Neural cell (in vitro differentiated cells): Measurements from ENCODE around the gene CRTC1. TPM values are rescaled to one million over a fixed set of nuclear protein-coding genes. Genes with fewer than 3 reads are reported as not detected.

Source experiments
- H2AFZ ChIP-seq: fragments of 200-600, 300-800 bp; sonication (generic), shearing (Covaris generic); 2 replicates; pipeline ENCODE4 v1.6.0; 2014; ENCODE audit warnings: low read depth, mild to moderate bottlenecking, antibody characterized with exemption, low read length, moderate library complexity
- H3F3A ChIP-seq: fragments of 200-600 bp; shearing (Covaris generic); 2 replicates; pipeline ENCODE4 v1.6.1; 2016; ENCODE audit warnings: mild to moderate bottlenecking, moderate library complexity, mixed read lengths, antibody characterized with exemption, low read length; ENCODE audit not compliant: insufficient read depth, poor library complexity, severe bottlenecking
- H3K27ac ChIP-seq: fragments of 200-600, 300-800 bp; sonication (generic), shearing (Covaris generic); 2 replicates; pipeline ENCODE4 v1.5.1; 2014; ENCODE audit warnings: mild to moderate bottlenecking, low read length, moderate library complexity
- H3K27me3 ChIP-seq: fragments of 300-800, 200-600 bp; sonication (generic), shearing (Covaris generic); 2 replicates; pipeline ENCODE4 v1.6.0; 2014; ENCODE audit warnings: mild to moderate bottlenecking, low read depth, low read length, moderate library complexity; ENCODE audit not compliant: insufficient read depth
- H3K36me3 ChIP-seq: fragments of 300-800, 200-600 bp; sonication (generic), shearing (Covaris generic); 2 replicates; pipeline ENCODE4 v1.5.1; 2014; ENCODE audit warnings: mild to moderate bottlenecking, antibody characterized with exemption, low read length, moderate library complexity; ENCODE audit not compliant: insufficient read depth
- H3K4me2 ChIP-seq: fragments of 300-800, 200-600 bp; sonication (generic), shearing (Covaris generic); 2 replicates; pipeline ENCODE4 v1.6.0; 2014; ENCODE audit warnings: mild to moderate bottlenecking, low read length
- H3K4me3 ChIP-seq: fragments of 300-800, 200-600 bp; sonication (generic), shearing (Covaris generic); 2 replicates; pipeline ENCODE4 v1.5.1; 2014; ENCODE audit warnings: mild to moderate bottlenecking, low read length, moderate library complexity
- H3K79me2 ChIP-seq: fragments of 200-600 bp; shearing (Covaris generic); replicated peaks from 2 replicates; pipeline ENCODE4 v1.6.0; 2014; ENCODE audit warnings: mild to moderate bottlenecking, low read length, moderate library complexity; ENCODE audit not compliant: insufficient read depth
- H3K9ac ChIP-seq: fragments of 300-800, 200-600 bp; sonication (generic), shearing (Covaris generic); 2 replicates; pipeline ENCODE4 v1.6.1; 2016; ENCODE audit warnings: mild to moderate bottlenecking, low read length, mixed read lengths
- H3K9me2 ChIP-seq: fragments of 200-600 bp; shearing (Covaris generic); 2 replicates; pipeline ENCODE4 v1.6.1; 2016; ENCODE audit warnings: mild to moderate bottlenecking, low read length, mixed read lengths; ENCODE audit not compliant: insufficient read depth
- H3K9me3 ChIP-seq: fragments of 200-600, 300-800 bp; sonication (generic), shearing (Covaris generic); 2 replicates; pipeline ENCODE4 v1.6.1; 2016; ENCODE audit warnings: mild to moderate bottlenecking, mixed run types, low read length, moderate library complexity, mixed read lengths
- H4K20me1 ChIP-seq: fragments of 200-600 bp; shearing (Covaris generic); 2 replicates; pipeline ENCODE4 v1.6.1; 2016; ENCODE audit warnings: mild to moderate bottlenecking, mixed run types; ENCODE audit not compliant: insufficient read depth
- EP300 ChIP-seq: fragments of 450-650 bp; conservative IDR thresholded peaks from 2 replicates; pipeline ENCODE4 v1.6.1; 2014; ENCODE audit warnings: antibody characterized with exemption, mild to moderate bottlenecking, moderate library complexity; ENCODE audit not compliant: poor library complexity, severe bottlenecking
- EZH2 ChIP-seq: fragments of 200-600, 300-800 bp; shearing (Covaris generic), sonication (generic); IDR thresholded peaks from 2 replicates; pipeline ENCODE4 v1.6.1; 2014; ENCODE audit warnings: antibody characterized with exemption, low read length, borderline replicate concordance, mild to moderate bottlenecking; ENCODE audit not compliant: insufficient read depth, poor library complexity, severe bottlenecking
- MXI1 ChIP-seq: fragments of 450-650 bp; conservative IDR thresholded peaks from 2 replicates; pipeline ENCODE4 v1.6.1; 2014; ENCODE audit warnings: antibody characterized with exemption, mild to moderate bottlenecking; ENCODE audit not compliant: poor library complexity, severe bottlenecking
- POLR2AphosphoS5 ChIP-seq: IDR thresholded peaks from 2 replicates; pipeline ENCODE4 v1.6.1; 2012
- RAD21 ChIP-seq: fragments of 450-650 bp; conservative IDR thresholded peaks from 2 replicates; pipeline ENCODE4 v1.6.1; 2014; ENCODE audit warnings: antibody characterized with exemption, mild to moderate bottlenecking, moderate library complexity
- SMC3 ChIP-seq: fragments of 450-650 bp; conservative IDR thresholded peaks from 2 replicates; pipeline ENCODE4 v1.6.1; 2014; ENCODE audit warnings: antibody characterized with exemption, mild to moderate bottlenecking, moderate library complexity; ENCODE audit not compliant: poor library complexity
- TAF1 ChIP-seq: IDR thresholded peaks from 2 replicates; pipeline ENCODE4 v1.6.1; 2012; ENCODE audit warnings: low read depth
- polyA plus RNA-seq: library from polyadenylated mRNA; depleted of rRNA; stranded (reverse); fragments of >200 nt; gene quantifications from 2 replicates; pipeline ENCODE4 v1.2.3, GENCODE V29; 2014
- TF ChIP-seq, protein P1 (sequence below): fragments of 450-650 bp; IDR thresholded peaks from 2 replicates; pipeline ENCODE4 v1.5.1; 2014; ENCODE audit warnings: antibody characterized with exemption, mild to moderate bottlenecking, moderate library complexity; ENCODE audit not compliant: poor library complexity, severe bottlenecking
- TF ChIP-seq, protein P2 (sequence below): IDR thresholded peaks from 2 replicates; pipeline ENCODE4 v1.6.1; 2012; ENCODE audit warnings: borderline replicate concordance

The CRTC1 gene
- polyA plus RNA-seq, 1 donor from 2014 or later: 10.4 TPM

DNA sequence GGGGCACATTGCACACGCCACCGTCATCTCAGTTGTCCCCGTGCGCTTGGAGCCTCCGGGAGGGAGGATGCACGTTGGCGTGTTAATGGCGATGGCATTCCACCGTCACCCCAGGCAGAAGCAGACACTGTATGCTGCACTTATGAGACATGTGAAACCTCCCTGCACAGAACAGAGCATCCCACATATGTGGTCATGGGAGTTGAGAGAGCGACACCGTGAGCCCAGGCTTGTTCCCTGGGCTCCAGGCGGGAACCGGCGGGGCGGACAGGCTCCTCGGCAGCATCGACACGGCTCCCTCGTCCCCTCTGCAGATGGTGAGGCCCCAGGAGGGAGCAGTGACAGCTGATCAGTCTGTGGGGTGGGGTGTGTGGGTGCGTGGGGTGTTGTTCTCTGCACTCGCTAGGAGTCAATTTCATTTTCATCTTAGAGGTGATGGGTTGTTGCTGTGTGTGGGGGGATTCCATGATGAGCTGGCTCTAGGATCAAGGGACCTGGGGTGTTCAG lies 40.4 kb downstream of the CRTC1 start:
- Histone ChIP-seq H3K36me3 (no peaks in the 10 kb centered on the region), H3K9me3 (no peaks in the 10 kb centered on the region), H3K4me2 (no peak overlapping the region), H3K9me2 (no peaks in the 10 kb centered on the region), H3K27ac (no peak overlapping the region), H3K79me2 (no peaks in the 10 kb centered on the region), H4K20me1 (no peaks in the 10 kb centered on the region), H3K27me3 (no peaks in the 10 kb centered on the region), H3K4me3 (no peak overlapping the region), H3F3A (no peaks in the 10 kb centered on the region), H3K9ac (no peak overlapping the region), H2AFZ (no peak overlapping the region)
- TF ChIP-seq, protein P1, sequence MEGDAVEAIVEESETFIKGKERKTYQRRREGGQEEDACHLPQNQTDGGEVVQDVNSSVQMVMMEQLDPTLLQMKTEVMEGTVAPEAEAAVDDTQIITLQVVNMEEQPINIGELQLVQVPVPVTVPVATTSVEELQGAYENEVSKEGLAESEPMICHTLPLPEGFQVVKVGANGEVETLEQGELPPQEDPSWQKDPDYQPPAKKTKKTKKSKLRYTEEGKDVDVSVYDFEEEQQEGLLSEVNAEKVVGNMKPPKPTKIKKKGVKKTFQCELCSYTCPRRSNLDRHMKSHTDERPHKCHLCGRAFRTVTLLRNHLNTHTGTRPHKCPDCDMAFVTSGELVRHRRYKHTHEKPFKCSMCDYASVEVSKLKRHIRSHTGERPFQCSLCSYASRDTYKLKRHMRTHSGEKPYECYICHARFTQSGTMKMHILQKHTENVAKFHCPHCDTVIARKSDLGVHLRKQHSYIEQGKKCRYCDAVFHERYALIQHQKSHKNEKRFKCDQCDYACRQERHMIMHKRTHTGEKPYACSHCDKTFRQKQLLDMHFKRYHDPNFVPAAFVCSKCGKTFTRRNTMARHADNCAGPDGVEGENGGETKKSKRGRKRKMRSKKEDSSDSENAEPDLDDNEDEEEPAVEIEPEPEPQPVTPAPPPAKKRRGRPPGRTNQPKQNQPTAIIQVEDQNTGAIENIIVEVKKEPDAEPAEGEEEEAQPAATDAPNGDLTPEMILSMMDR: no peak
- TF ChIP-seq MXI1 (no peak), EZH2 (no peak), SMC3 (no peak), RAD21 (no peak), POLR2AphosphoS5 (no peak), TAF1 (no peak), EP300 (no peak)
- TF ChIP-seq, protein P2, sequence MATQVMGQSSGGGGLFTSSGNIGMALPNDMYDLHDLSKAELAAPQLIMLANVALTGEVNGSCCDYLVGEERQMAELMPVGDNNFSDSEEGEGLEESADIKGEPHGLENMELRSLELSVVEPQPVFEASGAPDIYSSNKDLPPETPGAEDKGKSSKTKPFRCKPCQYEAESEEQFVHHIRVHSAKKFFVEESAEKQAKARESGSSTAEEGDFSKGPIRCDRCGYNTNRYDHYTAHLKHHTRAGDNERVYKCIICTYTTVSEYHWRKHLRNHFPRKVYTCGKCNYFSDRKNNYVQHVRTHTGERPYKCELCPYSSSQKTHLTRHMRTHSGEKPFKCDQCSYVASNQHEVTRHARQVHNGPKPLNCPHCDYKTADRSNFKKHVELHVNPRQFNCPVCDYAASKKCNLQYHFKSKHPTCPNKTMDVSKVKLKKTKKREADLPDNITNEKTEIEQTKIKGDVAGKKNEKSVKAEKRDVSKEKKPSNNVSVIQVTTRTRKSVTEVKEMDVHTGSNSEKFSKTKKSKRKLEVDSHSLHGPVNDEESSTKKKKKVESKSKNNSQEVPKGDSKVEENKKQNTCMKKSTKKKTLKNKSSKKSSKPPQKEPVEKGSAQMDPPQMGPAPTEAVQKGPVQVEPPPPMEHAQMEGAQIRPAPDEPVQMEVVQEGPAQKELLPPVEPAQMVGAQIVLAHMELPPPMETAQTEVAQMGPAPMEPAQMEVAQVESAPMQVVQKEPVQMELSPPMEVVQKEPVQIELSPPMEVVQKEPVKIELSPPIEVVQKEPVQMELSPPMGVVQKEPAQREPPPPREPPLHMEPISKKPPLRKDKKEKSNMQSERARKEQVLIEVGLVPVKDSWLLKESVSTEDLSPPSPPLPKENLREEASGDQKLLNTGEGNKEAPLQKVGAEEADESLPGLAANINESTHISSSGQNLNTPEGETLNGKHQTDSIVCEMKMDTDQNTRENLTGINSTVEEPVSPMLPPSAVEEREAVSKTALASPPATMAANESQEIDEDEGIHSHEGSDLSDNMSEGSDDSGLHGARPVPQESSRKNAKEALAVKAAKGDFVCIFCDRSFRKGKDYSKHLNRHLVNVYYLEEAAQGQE: no peak

DNA sequence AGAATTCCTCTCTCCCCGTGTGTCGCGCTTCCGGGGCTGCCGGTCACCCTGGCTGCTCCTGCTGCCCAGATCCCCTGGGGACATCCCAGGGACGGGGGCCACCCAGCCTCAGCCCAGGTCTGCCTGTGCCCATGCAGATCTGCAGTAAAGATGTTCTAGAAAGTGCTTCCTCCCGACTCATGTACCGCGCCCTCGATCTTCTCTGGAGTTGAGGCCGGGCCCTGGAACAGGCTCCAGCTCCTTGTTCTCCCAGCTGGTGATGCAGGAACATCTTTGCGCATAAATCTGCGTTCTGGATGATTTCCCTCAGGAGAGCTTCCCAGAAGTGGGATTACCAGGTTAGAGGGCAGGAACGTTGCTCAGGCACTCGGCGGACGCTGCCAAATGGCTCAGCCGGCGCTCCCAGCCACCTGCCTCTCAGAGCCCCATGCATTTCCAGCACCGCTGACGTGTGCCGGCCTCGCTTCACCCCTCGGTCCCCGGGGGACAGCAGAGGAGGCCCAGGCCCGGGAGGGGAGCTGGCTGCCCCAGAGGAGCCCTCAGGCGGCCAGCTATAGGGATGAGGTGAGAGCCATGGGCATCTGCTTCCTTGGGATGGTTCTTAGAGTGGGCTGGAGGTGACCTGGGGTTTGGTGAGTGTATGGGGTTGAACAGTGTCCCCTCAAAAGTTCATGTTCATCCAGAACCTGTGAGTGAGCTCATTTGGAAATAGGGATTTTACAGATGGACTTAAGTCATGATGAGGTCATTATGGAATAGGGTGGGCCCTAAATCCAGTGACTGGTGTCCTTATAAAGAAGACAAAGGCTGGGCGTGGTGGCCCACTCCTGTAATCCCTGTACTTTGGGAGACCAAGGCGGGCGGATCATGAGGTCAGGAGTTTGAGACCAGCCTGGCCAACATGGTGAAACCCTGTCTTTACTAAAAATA lies 42.6 kb downstream of the CRTC1 start:
- Histone ChIP-seq H2AFZ (no peak overlapping the region), H3K9me3 (no peaks in the 10 kb centered on the region), H4K20me1 (no peaks in the 10 kb centered on the region), H3K36me3 (no peaks in the 10 kb centered on the region), H3K27me3 (no peaks in the 10 kb centered on the region), H3K9ac (no peak overlapping the region), H3K9me2 (no peaks in the 10 kb centered on the region), H3K4me2 (no peak overlapping the region), H3K4me3 (no peak overlapping the region), H3K27ac (no peak overlapping the region), H3K79me2 (no peaks in the 10 kb centered on the region), H3F3A (no peaks in the 10 kb centered on the region)
- TF ChIP-seq EZH2 (no peak), SMC3 (no peak)
